B cell (primary cell): ENCODE data around the gene NUDT21. TPM values are rescaled to one million over a fixed set of nuclear protein-coding genes. Genes with fewer than 3 reads are reported as not detected.

Source experiments
- ATAC-seq: fragments of 200-7000 bp; cut with Tn5 transposase; one replicate; pipeline ENCODE4 v1.10.0; 2021; ENCODE audit warnings: low read depth, mild to moderate bottlenecking, moderate number of reproducible peaks, moderate library complexity
- CTCF ChIA-PET: fragments of 350-600 bp; sonication (Branson Sonifier 250); formaldehyde crosslinking; loops from one replicate; lab custom pipeline; 2021; ENCODE audit warnings: antibody characterized with exemption, inconsistent platforms; lab: Charles Lee
- POLR2A ChIA-PET: fragments of 350-600 bp; sonication (Branson Sonifier 250); formaldehyde crosslinking; loops from one replicate; lab custom pipeline; 2021; ENCODE audit warnings: antibody characterized with exemption; lab: Charles Lee
- DNase-seq: peaks from one replicate; pipeline ENCODE4 v3.0.0; 2013
- H2AFZ ChIP-seq: 2 replicates; pipeline ENCODE4 v1.6.1; 2012; ENCODE audit warnings: mild to moderate bottlenecking, low read depth, low read length; ENCODE audit not compliant: insufficient read depth, poor library complexity, severe bottlenecking
- H3K27ac ChIP-seq, 2 donors: 1 replicate in 1 of 2; 2 replicates in 1 of 2; pipeline ENCODE4 v1.5.1; 2012 to 2013; ENCODE audit warnings: low read length in 2 of 2, mild to moderate bottlenecking in 2 of 2, moderate library complexity in 1 of 2
- H3K27me3 ChIP-seq, 4 experiments: fragments of 200-600 bp in 1 of 4; sonication (generic) in 1 of 4; replicated peaks in 1 of 4; 1 replicate in 2 of 4; 2 replicates in 2 of 4; pipeline versions ENCODE4 v1.6.1 to v1.7.0; 2013 to 2016; ENCODE audit warnings: low read length in 3 of 4, mild to moderate bottlenecking in 2 of 4, mixed read lengths in 1 of 4, moderate library complexity in 1 of 4; ENCODE audit not compliant: insufficient read depth in 4 of 4, control insufficient read depth in 3 of 4; ENCODE audit errors: control extremely low read depth in 1 of 4
- H3K36me3 ChIP-seq, 2 experiments: replicated peaks in 1 of 2; 1 replicate in 1 of 2; 2 replicates in 1 of 2; pipeline versions ENCODE4 v1.6.1 to v1.7.1; 2013; ENCODE audit warnings: low read length in 1 of 2; ENCODE audit not compliant: insufficient read depth in 2 of 2, control insufficient read depth in 1 of 2; ENCODE audit errors: control extremely low read depth in 1 of 2, extremely low read depth in 1 of 2
- H3K4me1 ChIP-seq, 2 donors: fragments of 200-600 bp in 1 of 2; sonication (generic) in 1 of 2; 1 replicate in 1 of 2; 2 replicates in 1 of 2; pipeline versions ENCODE4 v1.5.1 to v1.6.1; 2013 to 2017; ENCODE audit warnings: low read length in 2 of 2; ENCODE audit not compliant: control insufficient read depth in 2 of 2, insufficient read depth in 2 of 2
- H3K4me2 ChIP-seq: replicated peaks from 2 replicates; pipeline ENCODE3; 2012; ENCODE audit warnings: mild to moderate bottlenecking, low read depth, low read length; ENCODE audit not compliant: poor library complexity, severe bottlenecking
- H3K4me3 ChIP-seq, 5 experiments: fragments of 200-600 bp in 1 of 5; sonication (generic) in 1 of 5; 1 replicate in 3 of 5; 2 replicates in 2 of 5; pipeline versions ENCODE4 v1.5.1 to v1.7.0; 2011 to 2016; ENCODE audit warnings: low read length in 4 of 5, mild to moderate bottlenecking in 4 of 5, low read depth in 2 of 5, control low read depth in 1 of 5, moderate library complexity in 1 of 5; ENCODE audit not compliant: insufficient read depth in 1 of 5; ENCODE audit errors: control extremely low read depth in 1 of 5, extremely low read depth in 1 of 5
- H3K79me2 ChIP-seq: fragments of 200-600 bp; sonication (generic); one replicate; pipeline ENCODE4 v1.6.0; 2016; ENCODE audit warnings: low read length; ENCODE audit not compliant: control insufficient read depth, insufficient read depth
- H3K9ac ChIP-seq: fragments of 200-600 bp; sonication (generic); 2 replicates; pipeline ENCODE4 v1.6.1; 2017; ENCODE audit warnings: mild to moderate bottlenecking, low read length, moderate library complexity
- H3K9me3 ChIP-seq, 3 donors: one replicate each; pipeline versions ENCODE4 v1.6.1 to v1.7.1; 2013; ENCODE audit warnings: low read length in 2 of 3; ENCODE audit not compliant: control insufficient read depth in 2 of 3, insufficient read depth in 1 of 3; ENCODE audit errors: control extremely low read depth in 1 of 3
- H4K20me1 ChIP-seq: 2 replicates; pipeline ENCODE4 v1.6.0; 2012; ENCODE audit warnings: mild to moderate bottlenecking, low read length; ENCODE audit not compliant: insufficient read depth, control insufficient read depth, poor library complexity, severe bottlenecking
- H3K27ac Mint-ChIP-seq: one replicate; pipeline ENCODE4 v1.8.0; 2021; ENCODE audit warnings: mixed read lengths
- H3K27me3 Mint-ChIP-seq: one replicate; pipeline ENCODE4 v1.8.0; 2021; ENCODE audit warnings: mixed read lengths
- H3K4me1 Mint-ChIP-seq: one replicate; pipeline ENCODE4 v1.8.0; 2021; ENCODE audit warnings: mixed read lengths
- H3K4me3 Mint-ChIP-seq: one replicate; pipeline ENCODE4 v1.8.0; 2021; ENCODE audit warnings: mixed read lengths
- H3K9me3 Mint-ChIP-seq: one replicate; pipeline ENCODE4 v1.8.0; 2022; ENCODE audit warnings: mixed read lengths; ENCODE audit not compliant: insufficient read depth
- EZH2 ChIP-seq: IDR thresholded peaks from 2 replicates; pipeline ENCODE4 v1.6.1; 2012; ENCODE audit warnings: borderline replicate concordance, low read depth, mild to moderate bottlenecking, moderate library complexity, low read length; ENCODE audit not compliant: insufficient read depth, poor library complexity, severe bottlenecking
- WGBS: methylation state at CpG from one replicate; pipeline ENCODE4 v1.1.5; 2013; ENCODE audit warnings: missing lambda C conversion rate; ENCODE audit not compliant: insufficient coverage; 5-methylcytosine and 5-hydroxymethylcytosine counted together
- intact Hi-C: fragments of 100-400 bp; cut with micrococcal nuclease; formaldehyde crosslinking; loops from one replicate; pipeline ENCODE4 v1.10.0; 2022
- polyA plus RNA-seq: library from polyadenylated mRNA; depleted of rRNA; stranded (reverse); fragments of >200 nt; gene quantifications from 2 replicates; pipeline ENCODE4 v1.2.3, GENCODE V29; 2012
- total RNA-seq, 2 donors: library from RNA; stranded (reverse); fragments of 120-200 nt in 1 of 2; gene quantifications; 1 replicate in 1 of 2; 2 replicates in 1 of 2; pipeline versions ENCODE4 v1.2.3 to v1.2.4, GENCODE V29; 2013 to 2022
- TF ChIP-seq, protein P1 (sequence below): fragments of 200-600 bp; IDR thresholded peaks from one replicate; pipeline ENCODE4 v1.8.0; 2022; ENCODE audit warnings: antibody characterized with exemption, mild to moderate bottlenecking

NUDT21 gene
- total and polyA plus RNA-seq, 2 donors (not counting 1 experiment from before 2014, with no cell fraction given) = 27.3 to 89.4 TPM

GRCh38 chr16:56451753-56452689, 889 bp upstream of the NUDT21 start:
- 10% methylated on average over 21 of the region's 31 CpGs for WGBS

More at GRCh38 chr16:56451753-56452689, 889 bp upstream of the NUDT21 start:
- Mint-ChIP-seq H3K27me3 (no peaks in the 10 kb centered on the region), H3K4me1 (peaks cover 38% of the 10 kb centered on the region), H3K4me3 (peak overlapping the region; percentile 93), H3K9me3 (no peaks in the 10 kb centered on the region), H3K27ac (peak overlapping the region; percentile 90)
- no peak for TF ChIP-seq EZH2
- TF ChIP-seq, protein P1, sequence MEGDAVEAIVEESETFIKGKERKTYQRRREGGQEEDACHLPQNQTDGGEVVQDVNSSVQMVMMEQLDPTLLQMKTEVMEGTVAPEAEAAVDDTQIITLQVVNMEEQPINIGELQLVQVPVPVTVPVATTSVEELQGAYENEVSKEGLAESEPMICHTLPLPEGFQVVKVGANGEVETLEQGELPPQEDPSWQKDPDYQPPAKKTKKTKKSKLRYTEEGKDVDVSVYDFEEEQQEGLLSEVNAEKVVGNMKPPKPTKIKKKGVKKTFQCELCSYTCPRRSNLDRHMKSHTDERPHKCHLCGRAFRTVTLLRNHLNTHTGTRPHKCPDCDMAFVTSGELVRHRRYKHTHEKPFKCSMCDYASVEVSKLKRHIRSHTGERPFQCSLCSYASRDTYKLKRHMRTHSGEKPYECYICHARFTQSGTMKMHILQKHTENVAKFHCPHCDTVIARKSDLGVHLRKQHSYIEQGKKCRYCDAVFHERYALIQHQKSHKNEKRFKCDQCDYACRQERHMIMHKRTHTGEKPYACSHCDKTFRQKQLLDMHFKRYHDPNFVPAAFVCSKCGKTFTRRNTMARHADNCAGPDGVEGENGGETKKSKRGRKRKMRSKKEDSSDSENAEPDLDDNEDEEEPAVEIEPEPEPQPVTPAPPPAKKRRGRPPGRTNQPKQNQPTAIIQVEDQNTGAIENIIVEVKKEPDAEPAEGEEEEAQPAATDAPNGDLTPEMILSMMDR = no peak
- Histone ChIP-seq H3K4me3 (peak overlapping the region; percentile 68 to 88 (median 85)), H3K4me2 (peak overlapping the region; percentile 83), H3K27me3 (no peaks in the 10 kb centered on the region), H3K79me2 (peaks cover 70% of the 10 kb centered on the region), H3K4me1 (peaks cover 24 to 28% of the 10 kb centered on the region in 2 donors), H3K27ac (peak overlapping the region; percentile 53 to 68), H3K9ac (peak overlapping the region; percentile 77), H2AFZ (peak overlapping the region; percentile 93), H3K9me3 (no peaks in the 10 kb centered on the region), H4K20me1 (peaks cover 14% of the 10 kb centered on the region), H3K36me3 (peaks cover 0 to 22% of the 10 kb centered on the region in 2 experiments)
- intact Hi-C loops = loop anchor here (1.0 to 10.0 kb wide), 7 partner anchors 27 to 735 kb away; partner anchors contain the start of genes AMFR, BBS2, NUP93 and PSME3IP1
- ChIA-PET CTCF (interaction anchor here (0.6 to 2.7 kb wide), 8 partner anchors 9 to 251 kb away, joined by 3 to 10 read pairs (median 4); no protein-coding TSS in a partner anchor), POLR2A (interaction anchor here (1.0 kb wide), 1 partner anchor 28 kb away, joined by 3 read pairs; no protein-coding TSS in a partner anchor)
- DNase-seq (peak; percentile 21), ATAC-seq (peak; percentile 24)
